K562 (cell line): Measurements from ENCODE around the gene CEP85L. TPM values are rescaled to one million over a fixed set of nuclear protein-coding genes. Genes with fewer than 3 reads are reported as not detected.

Source experiments
- ATAC-seq: fragments of 200-7000 bp; cut with Tn5 transposase; 3 replicates; pipeline ENCODE4 v1.9.1; 2020; ENCODE audit warnings: moderate library complexity
- BruUV-seq: library from RNA; stranded (reverse); fragments of 400-500 nt; replicated peaks from 2 replicates; lab custom pipeline; 2021; lab: Mats Ljungman, UMichigan
- CTCF ChIA-PET: fragments of 300-600 bp; formaldehyde crosslinking; extraction: SDS; loops from one replicate; lab custom pipeline; 2021; ENCODE audit warnings: low intra/inter-chr PET ratio; lab: Yijun Ruan, JAX
- POLR2A ChIA-PET: fragments of 300-600, 350-650 bp; sonication (Branson Sonifier 250); formaldehyde crosslinking; extraction: SDS; loops from one replicate; lab custom pipeline; 2021; ENCODE audit warnings: antibody characterized with exemption, inconsistent platforms; lab: Yijun Ruan, JAX
- DNase-seq, 4 experiments: peaks; one replicate each; pipeline versions ENCODE4 v3.0.0 to v3.0.0-alpha.2; 2011 to 2018; ENCODE audit warnings: low spot score in 3 of 4, mixed read lengths in 3 of 4; ENCODE audit errors: extremely low read depth in 1 of 4
- FAIRE-seq: peaks from 2 replicates; lab custom pipeline; 2011; peaks lifted over from hg19 to GRCh38; lab: Jason Lieb, UNC
- H2AFZ ChIP-seq: 2 replicates; pipeline ENCODE4 v1.6.0; 2011; ENCODE audit warnings: low read depth, low read length, control low read depth, inconsistent platforms
- H3K27ac ChIP-seq: fragments of 200-600 bp; 3 replicates; pipeline ENCODE4 v1.8.0; 2011; ENCODE audit warnings: low read depth, mild to moderate bottlenecking, control low read depth, inconsistent platforms, low read length, moderate library complexity, mixed read lengths; ENCODE audit errors: extremely low read depth
- H3K27me3 ChIP-seq, 2 experiments: fragments of 300-600 bp in 1 of 2; 2 replicates in 1 of 2; 3 replicates in 1 of 2; pipeline versions ENCODE4 v1.6.0 to v1.8.0; 2011; ENCODE audit warnings: inconsistent platforms in 2 of 2, low read length in 2 of 2, mild to moderate bottlenecking in 1 of 2, mixed read lengths in 1 of 2, moderate library complexity in 1 of 2; ENCODE audit not compliant: control insufficient read depth in 2 of 2, insufficient read depth in 2 of 2
- H3K36me3 ChIP-seq: fragments of 300-600 bp; 3 replicates; pipeline ENCODE4 v1.8.0; 2011; ENCODE audit warnings: mild to moderate bottlenecking, low read length, inconsistent platforms; ENCODE audit not compliant: control insufficient read depth, insufficient read depth
- H3K4me1 ChIP-seq, 2 experiments: fragments of 200-600 bp in 1 of 2; replicated peaks in 1 of 2; 2 replicates in 1 of 2; 3 replicates in 1 of 2; pipeline versions ENCODE4 v1.5.1 to v1.8.0; 2011; ENCODE audit warnings: inconsistent platforms in 2 of 2, low read length in 2 of 2, mild to moderate bottlenecking in 1 of 2, mixed read lengths in 1 of 2, moderate library complexity in 1 of 2; ENCODE audit not compliant: control insufficient read depth in 2 of 2, insufficient read depth in 2 of 2
- H3K4me2 ChIP-seq: 2 replicates; pipeline ENCODE4 v1.6.1; 2011; ENCODE audit warnings: low read length, control low read depth, inconsistent platforms, mixed read lengths; ENCODE audit not compliant: insufficient read depth
- H3K4me3 ChIP-seq: fragments of 200-600 bp; sonication (generic), shearing (Covaris generic); 2 replicates; pipeline ENCODE4 v1.5.1; 2016; ENCODE audit warnings: control low read depth, inconsistent platforms
- H3K79me2 ChIP-seq: fragments of 200-600 bp; 3 replicates; pipeline ENCODE4 v1.8.0; 2011; ENCODE audit warnings: low read length, inconsistent platforms; ENCODE audit not compliant: control insufficient read depth, insufficient read depth
- H3K9ac ChIP-seq, 2 experiments: 2 replicates each; pipeline versions ENCODE4 v1.6.0 to v1.6.1; 2011; ENCODE audit warnings: low read depth in 2 of 2, low read length in 2 of 2, control low read depth in 1 of 2, inconsistent platforms in 1 of 2, mild to moderate bottlenecking in 1 of 2, mixed read lengths in 1 of 2; ENCODE audit not compliant: insufficient read depth in 1 of 2
- H3K9me1 ChIP-seq: one replicate; pipeline ENCODE4 v1.6.0; 2011; ENCODE audit warnings: inconsistent platforms, mild to moderate bottlenecking, low read length, moderate library complexity; ENCODE audit not compliant: control insufficient read depth, insufficient read depth
- H3K9me3 ChIP-seq: replicated peaks from 2 replicates; pipeline ENCODE4 v1.5.1; 2011; ENCODE audit warnings: low read depth, low read length, inconsistent platforms; ENCODE audit not compliant: control insufficient read depth, insufficient read depth
- H4K20me1 ChIP-seq: replicated peaks from 2 replicates; pipeline ENCODE4 v1.6.1; 2011; ENCODE audit warnings: low read length, inconsistent platforms, mixed read lengths; ENCODE audit not compliant: control insufficient read depth, insufficient read depth
- ATF4 ChIP-seq: fragments of 450-650 bp; formaldehyde crosslinking; IDR thresholded peaks from 2 replicates; pipeline ENCODE4 v1.4.0; 2022; ENCODE audit warnings: mild to moderate bottlenecking, moderate library complexity
- L3MBTL2 ChIP-seq: fragments of 450-650 bp; IDR thresholded peaks from 2 replicates; pipeline ENCODE4 v1.6.1; 2016; ENCODE audit warnings: mild to moderate bottlenecking, moderate library complexity
- MAZ ChIP-seq, 2 experiments: fragments of 450-650 bp in 1 of 2; sonication (generic) in 1 of 2; formaldehyde crosslinking; IDR thresholded peaks in 1 of 2; conservative IDR thresholded peaks in 1 of 2; 2 replicates each; pipeline versions ENCODE4 v1.4.0 to v1.5.0; 2020; ENCODE audit warnings: mild to moderate bottlenecking in 1 of 2, missing genetic modification reagents in 1 of 2
- MYC ChIP-seq, 2 experiments: fragments of 250-450 bp in 1 of 2; sonication (Bioruptor Pico) in 1 of 2; IDR thresholded peaks; 2 replicates each; pipeline versions ENCODE4 v1.5.1 to v1.6.1; 2012 to 2021; ENCODE audit warnings: low read depth in 2 of 2, borderline replicate concordance in 1 of 2, improper control_type of control experiment in 1 of 2, low read length in 1 of 2, mild to moderate bottlenecking in 1 of 2, moderate library complexity in 1 of 2
- NRF1 ChIP-seq, 2 experiments: fragments of 450-650 bp; IDR thresholded peaks in 1 of 2; conservative IDR thresholded peaks in 1 of 2; 2 replicates each; pipeline ENCODE4 v1.6.1; 2014; ENCODE audit warnings: mild to moderate bottlenecking in 2 of 2
- SMARCA5 ChIP-seq: fragments of 450-650 bp; IDR thresholded peaks from 2 replicates; pipeline ENCODE4 v1.6.1; 2016
- SMC3 ChIP-seq: conservative IDR thresholded peaks from 2 replicates; pipeline ENCODE4 v1.6.1; 2011; ENCODE audit warnings: low read depth, low read length, improper control_type of control experiment; ENCODE audit not compliant: insufficient read depth
- WGBS: fragments of 100-300 bp; shearing (Covaris generic); methylation state at CpG from one replicate; pipeline ENCODE4 v1.1.6; 2016; ENCODE audit warnings: low coverage, mixed read lengths; ENCODE audit not compliant: insufficient coverage; ENCODE audit errors: missing lambda C conversion rate; 5-methylcytosine and 5-hydroxymethylcytosine counted together
- in situ Hi-C: fragments of 300-500 bp; cut with MboI; formaldehyde crosslinking; loops from 4 replicates; pipeline ENCODE4 v1.15.0; 2018; ENCODE audit warnings: inconsistent platforms, mixed read lengths
- intact Hi-C: fragments of 100-400 bp; cut with micrococcal nuclease; formaldehyde crosslinking; loops from 2 replicates; pipeline ENCODE4 v1.14.2; 2022
- polyA plus RNA-seq, 8 experiments: library from polyadenylated mRNA; depleted of rRNA in 4 of 8; stranded (reverse) in 5 of 8; unstranded in 3 of 8; fragments of >200 nt; fragmentation: Nextera tagmentation in 2 of 8; fragmentation: Illumina TruSeq in 1 of 8; extraction: Ambion mirVana in 2 of 8; extraction: Trizol in 1 of 8; gene quantifications; 2 replicates each; pipeline versions ENCODE4 v1.2.1 to v1.2.3, GENCODE V29; 2011 to 2014; ENCODE audit warnings: inconsistent platforms in 1 of 8, missing spikeins in 1 of 8
- total RNA-seq, 7 experiments: library from RNA; depleted of rRNA in 6 of 7; stranded (reverse); fragments of >200 nt in 6 of 7; fragmentation: Illumina TruSeq in 2 of 7; extraction: Trizol in 2 of 7; gene quantifications; 2 replicates each; pipeline versions ENCODE4 v1.2.1 to v1.2.3, GENCODE V29; 2011 to 2021; ENCODE audit warnings: low replicate concordance in 1 of 7
- TF ChIP-seq, protein P1 (sequence below): fragments of 450-650 bp; IDR thresholded peaks from 2 replicates; pipeline ENCODE4 v1.6.1; 2017; ENCODE audit warnings: antibody characterized with exemption, mild to moderate bottlenecking
- TF ChIP-seq, protein P2 (sequence below): fragments of 250-450 bp; sonication (Bioruptor Pico); IDR thresholded peaks from 2 replicates; pipeline ENCODE4 v1.8.0; 2022; ENCODE audit warnings: inconsistent platforms, mild to moderate bottlenecking, moderate library complexity, borderline replicate concordance

Gene CEP85L
- total and polyA plus RNA-seq, 9 of the 15 experiments (the other 6 are each of a cell fraction or from before 2014, with no cell fraction given) = 4.5 to 15.8 (median 8.3) TPM

GRCh38 chr6:118535176-118535844 is 116.1 kb downstream of the CEP85L start:
- FAIRE-seq (no peak), ATAC-seq (no peak)
- Histone ChIP-seq H3K27me3 (no peaks in the 10 kb centered on the region), H2AFZ (no peak overlapping the region), H3K4me1 (peaks cover 0 to 8% of the 10 kb centered on the region in 2 experiments; a peak in 3 of 5 replicates), H3K4me3 (no peak overlapping the region), H3K9me1 (no peaks in the 10 kb centered on the region)
- CTCF ChIA-PET = no interaction called here
- TF ChIP-seq MAZ (CRISPR knock-in tag; conservative IDR thresholded peaks at IDR 0.05 in 1 of 2, IDR thresholded peaks at IDR 0.05 in 1 of 2) (no peak), SMC3 (no peak), L3MBTL2 (no peak), NRF1 (conservative IDR thresholded peaks at IDR 0.05 in 1 of 2, IDR thresholded peaks at IDR 0.05 in 1 of 2) (no peak), SMARCA5 (no peak), ATF4 (CRISPR knock-in tag) (no peak), MYC (IDR thresholded peaks at IDR 0.05; ENCODE audit: low read depth, low read length) (no peak), MYC (CRISPR knock-in tag; IDR thresholded peaks at IDR 0.05; ENCODE audit: borderline replicate concordance, low read depth) (no peak)
- TF ChIP-seq, protein P1, sequence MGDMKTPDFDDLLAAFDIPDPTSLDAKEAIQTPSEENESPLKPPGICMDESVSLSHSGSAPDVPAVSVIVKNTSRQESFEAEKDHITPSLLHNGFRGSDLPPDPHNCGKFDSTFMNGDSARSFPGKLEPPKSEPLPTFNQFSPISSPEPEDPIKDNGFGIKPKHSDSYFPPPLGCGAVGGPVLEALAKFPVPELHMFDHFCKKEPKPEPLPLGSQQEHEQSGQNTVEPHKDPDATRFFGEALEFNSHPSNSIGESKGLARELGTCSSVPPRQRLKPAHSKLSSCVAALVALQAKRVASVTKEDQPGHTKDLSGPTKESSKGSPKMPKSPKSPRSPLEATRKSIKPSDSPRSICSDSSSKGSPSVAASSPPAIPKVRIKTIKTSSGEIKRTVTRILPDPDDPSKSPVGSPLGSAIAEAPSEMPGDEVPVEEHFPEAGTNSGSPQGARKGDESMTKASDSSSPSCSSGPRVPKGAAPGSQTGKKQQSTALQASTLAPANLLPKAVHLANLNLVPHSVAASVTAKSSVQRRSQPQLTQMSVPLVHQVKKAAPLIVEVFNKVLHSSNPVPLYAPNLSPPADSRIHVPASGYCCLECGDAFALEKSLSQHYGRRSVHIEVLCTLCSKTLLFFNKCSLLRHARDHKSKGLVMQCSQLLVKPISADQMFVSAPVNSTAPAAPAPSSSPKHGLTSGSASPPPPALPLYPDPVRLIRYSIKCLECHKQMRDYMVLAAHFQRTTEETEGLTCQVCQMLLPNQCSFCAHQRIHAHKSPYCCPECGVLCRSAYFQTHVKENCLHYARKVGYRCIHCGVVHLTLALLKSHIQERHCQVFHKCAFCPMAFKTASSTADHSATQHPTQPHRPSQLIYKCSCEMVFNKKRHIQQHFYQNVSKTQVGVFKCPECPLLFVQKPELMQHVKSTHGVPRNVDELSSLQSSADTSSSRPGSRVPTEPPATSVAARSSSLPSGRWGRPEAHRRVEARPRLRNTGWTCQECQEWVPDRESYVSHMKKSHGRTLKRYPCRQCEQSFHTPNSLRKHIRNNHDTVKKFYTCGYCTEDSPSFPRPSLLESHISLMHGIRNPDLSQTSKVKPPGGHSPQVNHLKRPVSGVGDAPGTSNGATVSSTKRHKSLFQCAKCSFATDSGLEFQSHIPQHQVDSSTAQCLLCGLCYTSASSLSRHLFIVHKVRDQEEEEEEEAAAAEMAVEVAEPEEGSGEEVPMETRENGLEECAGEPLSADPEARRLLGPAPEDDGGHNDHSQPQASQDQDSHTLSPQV = no peak
- TF ChIP-seq, protein P2, sequence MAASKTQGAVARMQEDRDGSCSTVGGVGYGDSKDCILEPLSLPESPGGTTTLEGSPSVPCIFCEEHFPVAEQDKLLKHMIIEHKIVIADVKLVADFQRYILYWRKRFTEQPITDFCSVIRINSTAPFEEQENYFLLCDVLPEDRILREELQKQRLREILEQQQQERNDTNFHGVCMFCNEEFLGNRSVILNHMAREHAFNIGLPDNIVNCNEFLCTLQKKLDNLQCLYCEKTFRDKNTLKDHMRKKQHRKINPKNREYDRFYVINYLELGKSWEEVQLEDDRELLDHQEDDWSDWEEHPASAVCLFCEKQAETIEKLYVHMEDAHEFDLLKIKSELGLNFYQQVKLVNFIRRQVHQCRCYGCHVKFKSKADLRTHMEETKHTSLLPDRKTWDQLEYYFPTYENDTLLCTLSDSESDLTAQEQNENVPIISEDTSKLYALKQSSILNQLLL (CRISPR knock-in tag) = no peak
- TF ChIP-seq, all 486 proteins: peak for 0
- Histone ChIP-seq H3K4me2 (no peak overlapping the region), H3K36me3 (no peaks in the 10 kb centered on the region; the same call in 2 of the 3 replicates), H3K9me3 (0 out of 2 replicates have a peak, but pooled peaks cover 3% of the 10 kb centered on the region), H4K20me1 (no peaks in the 10 kb centered on the region), H3K9ac (no peak overlapping the region), H3K79me2 (peaks cover 5% of the 10 kb centered on the region; the same call in 1 of the 3 replicates), H3K27ac (no peak overlapping the region)
- BruUV-seq = no TSS peak
- no peak for DNase-seq
- intact Hi-C loops = no loop called here
- WGBS = 99% methylated on average over 6 of the region's 6 CpGs
- POLR2A ChIA-PET = no interaction called here
- in situ Hi-C loops = no loop called here
